AG09309 (cell line): ENCODE data around the gene CEP85L.
A peak's percentile ranks its signal among the peaks of the same experiment; 100 is the strongest.

Experiments
- DNase-seq: peaks from one replicate; pipeline ENCODE4 v3.0.0-alpha.2; 2010; ENCODE audit warnings: low read depth
- H3K4me3 ChIP-seq: 2 replicates; pipeline ENCODE4 v1.5.1; 2011; ENCODE audit warnings: mild to moderate bottlenecking, low read depth, low read length, moderate library complexity; ENCODE audit not compliant: control insufficient read depth
- TF ChIP-seq, protein P1 (sequence below): IDR thresholded peaks from 2 replicates; pipeline ENCODE4 v1.5.1; 2011; ENCODE audit warnings: mild to moderate bottlenecking, low read depth, low read length, inconsistent platforms; ENCODE audit not compliant: insufficient read depth, control insufficient read depth; ENCODE audit errors: missing control alignments

Gene CEP85L

DNA sequence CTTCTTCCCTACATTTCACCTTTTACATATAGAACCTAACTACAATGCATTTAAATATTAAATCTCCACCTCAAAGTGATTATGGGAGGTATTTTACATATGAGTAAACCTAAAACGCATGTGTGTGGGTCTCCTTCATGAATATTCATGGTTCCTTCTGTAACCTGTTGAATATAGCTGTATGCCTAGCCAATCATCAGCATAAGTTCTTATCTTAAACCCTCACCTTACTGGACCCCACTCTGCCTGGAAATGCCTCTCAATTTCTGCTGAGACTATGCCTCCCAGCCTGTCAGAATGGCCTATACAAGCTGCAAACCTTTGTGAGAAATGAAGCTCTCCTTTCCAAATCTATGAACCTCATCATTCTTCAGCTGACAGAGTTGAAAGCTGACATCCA is 21.3 kb downstream of the CEP85L start:
- H3K4me3 ChIP-seq, result no peak overlapping the region
- no peak for DNase-seq
- TF ChIP-seq, protein P1, sequence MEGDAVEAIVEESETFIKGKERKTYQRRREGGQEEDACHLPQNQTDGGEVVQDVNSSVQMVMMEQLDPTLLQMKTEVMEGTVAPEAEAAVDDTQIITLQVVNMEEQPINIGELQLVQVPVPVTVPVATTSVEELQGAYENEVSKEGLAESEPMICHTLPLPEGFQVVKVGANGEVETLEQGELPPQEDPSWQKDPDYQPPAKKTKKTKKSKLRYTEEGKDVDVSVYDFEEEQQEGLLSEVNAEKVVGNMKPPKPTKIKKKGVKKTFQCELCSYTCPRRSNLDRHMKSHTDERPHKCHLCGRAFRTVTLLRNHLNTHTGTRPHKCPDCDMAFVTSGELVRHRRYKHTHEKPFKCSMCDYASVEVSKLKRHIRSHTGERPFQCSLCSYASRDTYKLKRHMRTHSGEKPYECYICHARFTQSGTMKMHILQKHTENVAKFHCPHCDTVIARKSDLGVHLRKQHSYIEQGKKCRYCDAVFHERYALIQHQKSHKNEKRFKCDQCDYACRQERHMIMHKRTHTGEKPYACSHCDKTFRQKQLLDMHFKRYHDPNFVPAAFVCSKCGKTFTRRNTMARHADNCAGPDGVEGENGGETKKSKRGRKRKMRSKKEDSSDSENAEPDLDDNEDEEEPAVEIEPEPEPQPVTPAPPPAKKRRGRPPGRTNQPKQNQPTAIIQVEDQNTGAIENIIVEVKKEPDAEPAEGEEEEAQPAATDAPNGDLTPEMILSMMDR, result no peak

DNA sequence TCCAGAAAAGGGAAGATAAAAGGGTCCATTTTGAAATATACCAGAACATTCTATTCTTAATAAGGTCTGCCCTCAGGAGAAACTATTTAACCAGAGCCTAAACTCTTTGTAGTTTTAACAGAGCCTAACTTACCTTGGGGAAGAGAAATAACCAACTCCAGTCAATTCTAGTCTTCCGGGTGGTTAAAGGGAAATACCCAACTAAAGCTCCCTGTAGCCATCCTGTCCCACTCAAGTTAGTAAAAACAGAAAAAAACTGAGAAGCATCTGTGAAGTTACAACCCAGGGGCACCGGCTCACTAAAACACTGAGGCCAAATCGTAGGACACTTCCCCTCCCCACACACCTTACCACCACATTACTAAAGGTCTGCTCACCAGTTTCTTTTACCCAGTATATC is 23.7 kb downstream of the CEP85L start:
- H3K4me3 ChIP-seq, result no peak overlapping the region
- DNase-seq, result no peak
- TF ChIP-seq, protein P1, result no peak

DNA sequence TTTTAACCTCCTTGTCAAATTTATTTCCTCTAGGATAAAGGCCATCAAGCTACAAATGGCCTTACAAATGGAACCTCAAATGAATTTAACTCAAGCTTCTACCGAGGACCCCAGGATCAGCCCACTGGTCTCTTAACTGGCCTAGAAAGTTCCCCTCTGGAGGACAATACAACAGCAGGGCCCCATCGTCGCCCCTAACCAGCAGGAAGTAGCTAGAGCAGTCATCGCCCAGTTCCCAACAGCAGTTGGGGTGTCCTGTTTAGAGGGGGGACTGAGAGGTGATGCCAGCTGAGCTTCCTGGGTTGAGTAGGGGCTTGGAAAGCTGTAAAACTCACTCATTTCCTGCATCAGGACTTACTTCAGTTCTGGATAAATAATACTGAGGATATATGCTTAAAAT is 25.6 kb downstream of the CEP85L start:
- TF ChIP-seq, protein P1, result no peak

DNA sequence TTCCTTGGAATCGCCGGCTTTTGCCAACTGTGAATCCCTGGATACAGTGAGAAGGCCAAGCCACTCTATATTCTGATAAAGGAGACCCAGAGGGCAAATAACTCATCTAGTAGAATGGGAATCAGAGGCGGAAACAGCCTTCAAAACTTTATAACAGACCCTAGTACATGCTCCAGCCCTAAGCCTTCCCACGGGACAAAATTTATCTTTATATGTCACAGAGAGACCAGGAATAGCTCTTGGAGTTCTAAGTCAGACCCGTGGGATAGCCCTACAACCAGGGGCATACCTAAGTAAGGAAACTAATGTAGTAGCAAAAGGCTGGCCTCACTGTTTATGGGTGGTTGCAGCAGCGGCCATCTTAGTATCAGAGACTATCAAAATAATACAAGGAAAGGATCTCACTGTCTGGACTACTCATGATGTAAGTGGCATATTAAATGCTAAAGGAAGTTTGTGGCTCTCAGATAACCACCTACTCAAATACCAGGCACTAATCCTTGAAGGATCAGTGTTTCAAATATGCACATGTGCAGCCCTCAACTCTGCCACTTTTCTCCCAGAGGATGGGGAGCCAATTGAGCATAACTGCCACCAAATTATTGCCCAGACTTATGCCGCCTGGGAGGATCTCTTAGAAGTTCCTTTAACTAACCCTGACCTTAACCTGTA is 29.5 kb downstream of the CEP85L start:
- TF ChIP-seq, protein P1, result no peak
- H3K4me3 ChIP-seq, result no peak overlapping the region
- DNase-seq, result no peak

More for the DNA sequence above, 25.6 kb downstream of the CEP85L start:
- DNase-seq, result no peak
- no peak overlapping the region for H3K4me3 ChIP-seq

DNA sequence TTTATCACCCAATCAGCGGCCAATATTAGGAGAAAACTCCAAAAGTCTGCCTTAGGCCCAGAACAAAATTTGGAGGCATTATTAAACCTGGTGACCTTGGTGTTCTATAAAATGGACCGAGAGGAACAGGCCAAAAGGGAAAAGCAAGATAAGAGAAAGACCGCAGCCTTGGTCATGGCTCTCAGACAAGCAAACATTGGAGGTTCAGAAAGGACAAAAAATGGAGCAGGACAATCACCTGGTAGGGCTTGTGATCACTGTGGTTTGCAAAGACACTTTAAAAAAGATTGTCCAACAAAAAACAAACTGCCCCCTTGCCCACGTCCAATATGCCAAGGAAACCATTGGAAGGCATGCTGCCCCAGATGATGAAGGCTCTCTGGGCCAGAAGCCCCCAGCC is 31.2 kb downstream of the CEP85L start:
- DNase-seq, result no peak
- no peak overlapping the region for H3K4me3 ChIP-seq
- TF ChIP-seq, protein P1, result no peak

DNA sequence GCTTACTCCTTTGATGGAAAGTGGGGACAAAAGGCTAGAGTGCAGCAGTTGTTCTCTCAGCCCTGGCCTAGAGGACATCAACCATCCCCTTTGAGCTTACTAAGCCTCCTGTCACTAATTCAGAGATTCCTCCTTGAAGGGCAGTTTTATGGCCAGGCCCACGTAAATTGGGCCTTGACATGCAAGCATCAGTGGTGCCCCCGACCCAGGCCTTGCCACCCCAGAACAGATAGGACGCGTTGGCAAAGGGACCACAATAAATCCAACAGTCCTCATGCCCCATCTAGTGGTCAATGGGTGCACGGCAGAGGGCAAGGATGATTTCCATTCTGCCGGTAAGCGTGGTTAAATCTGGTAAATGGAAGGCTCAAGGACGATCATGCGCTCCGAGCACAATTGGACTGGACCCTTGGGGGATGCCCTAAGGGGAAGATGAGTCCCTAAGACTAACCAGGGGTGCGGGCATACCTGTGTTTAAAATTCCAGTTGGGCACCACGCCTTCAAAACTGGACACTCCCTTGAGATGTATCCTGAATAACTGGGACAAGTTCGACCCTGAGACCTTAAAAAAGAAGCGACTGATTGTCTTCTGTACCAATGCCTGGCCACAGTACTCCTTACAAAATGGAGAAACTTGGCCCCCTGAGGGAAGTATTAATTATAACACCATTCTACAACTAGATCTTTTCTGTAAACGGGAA is 32.6 kb downstream of the CEP85L start:
- no peak overlapping the region for H3K4me3 ChIP-seq
- TF ChIP-seq, protein P1, result peak; percentile 91
- DNase-seq, result no peak
